Frontal cortex (tissue), 4 donors: ENCODE results near the gene PLD4. TPM values are rescaled to one million over a fixed set of nuclear protein-coding genes. Genes with fewer than 3 reads are reported as not detected.

ENCODE experiments used
- DNase-seq, 2 donors: peaks; one replicate each; pipeline ENCODE4 v3.0.0; 2012; ENCODE audit warnings: low spot score in 2 of 2
- FAIRE-seq: peaks from 2 replicates; lab custom pipeline; 2012; peaks lifted over from hg19 to GRCh38; lab: Jason Lieb, UNC
- total RNA-seq: library from RNA; depleted of rRNA; stranded (reverse); fragments of >200 nt; gene quantifications from one replicate; pipeline ENCODE4 v1.2.3, GENCODE V29; 2014
- donor health status: control.
- donor health status: control.
- donor health status: control.

Gene PLD4
- total RNA-seq, 1 donor from 2014 or later, result 3.7 TPM

- FAIRE-seq, result no peak
Observed at GRCh38 chr14:104925214-104925854, 655 bp downstream of the PLD4 start.

GRCh38 chr14:104925855-104926609 is 1.4 kb downstream of the PLD4 start:
- no peak for FAIRE-seq
- no peak for DNase-seq

More at GRCh38 chr14:104925214-104925854, 655 bp downstream of the PLD4 start:
- DNase-seq, result no peak

GRCh38 chr14:104926619-104927431 is 2.1 kb downstream of the PLD4 start:
- no peak for DNase-seq
- FAIRE-seq, result no peak

GRCh38 chr14:104927432-104927816 is 2.7 kb downstream of the PLD4 start:
- DNase-seq, result no peak

GRCh38 chr14:104927901-104928300 is 3.2 kb downstream of the PLD4 start:
- no peak for FAIRE-seq

More at GRCh38 chr14:104927432-104927816, 2.7 kb downstream of the PLD4 start:
- FAIRE-seq, result no peak

GRCh38 chr14:104928391-104929133 is 3.9 kb downstream of the PLD4 start:
- FAIRE-seq, result no peak
- no peak for DNase-seq

More at GRCh38 chr14:104927901-104928300, 3.2 kb downstream of the PLD4 start:
- DNase-seq, result no peak

GRCh38 chr14:104929268-104930230 is 4.9 kb downstream of the PLD4 start:
- no peak for FAIRE-seq
- no peak for DNase-seq

GRCh38 chr14:104930526-104931303 is 6.0 kb downstream of the PLD4 start:
- DNase-seq, result no peak

GRCh38 chr14:104931304-104931770 is 6.7 kb downstream of the PLD4 start:
- FAIRE-seq (no peak), DNase-seq (no peak)

More at GRCh38 chr14:104930526-104931303, 6.0 kb downstream of the PLD4 start:
- no peak for FAIRE-seq

GRCh38 chr14:104931771-104932675 is 7.3 kb downstream of the PLD4 start:
- FAIRE-seq, result no peak
- no peak for DNase-seq

- peak; percentile 88 to 97 for DNase-seq
- FAIRE-seq, result no peak
Observed at GRCh38 chr14:104932676-104933631, 8.3 kb downstream of the PLD4 start.

GRCh38 chr14:104933746-104934733 is 9.4 kb downstream of the PLD4 start:
- FAIRE-seq (no peak), DNase-seq (no peak)

GRCh38 chr14:104935026-104935650 is 10.5 kb downstream of the PLD4 start:
- FAIRE-seq (no peak), DNase-seq (no peak)

GRCh38 chr14:104935955-104936354 is 11.3 kb downstream of the PLD4 start:
- FAIRE-seq, result no peak

More at GRCh38 chr14:104935955-104936354, 11.3 kb downstream of the PLD4 start:
- DNase-seq, result no peak
